A549 treated with AZD9567 at 1 μM for 4 hours (cell line): ENCODE results near the gene IER2. TPM values are rescaled to one million over a fixed set of nuclear protein-coding genes. Genes with fewer than 3 reads are reported as not detected.

Experiments used
- total RNA-seq: library from RNA; stranded (reverse); fragments of 200-300 nt; extraction: Qiagen RNA extraction; gene quantifications from 5 replicates; pipeline ENCODE4 v1.2.3, GENCODE V29; 2022; ENCODE audit not compliant: insufficient read depth

The IER2 gene, protein sequence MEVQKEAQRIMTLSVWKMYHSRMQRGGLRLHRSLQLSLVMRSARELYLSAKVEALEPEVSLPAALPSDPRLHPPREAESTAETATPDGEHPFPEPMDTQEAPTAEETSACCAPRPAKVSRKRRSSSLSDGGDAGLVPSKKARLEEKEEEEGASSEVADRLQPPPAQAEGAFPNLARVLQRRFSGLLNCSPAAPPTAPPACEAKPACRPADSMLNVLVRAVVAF
- 38.5 to 59.3 TPM (median 49.4 TPM) in 5 replicates for total RNA-seq

DNA sequence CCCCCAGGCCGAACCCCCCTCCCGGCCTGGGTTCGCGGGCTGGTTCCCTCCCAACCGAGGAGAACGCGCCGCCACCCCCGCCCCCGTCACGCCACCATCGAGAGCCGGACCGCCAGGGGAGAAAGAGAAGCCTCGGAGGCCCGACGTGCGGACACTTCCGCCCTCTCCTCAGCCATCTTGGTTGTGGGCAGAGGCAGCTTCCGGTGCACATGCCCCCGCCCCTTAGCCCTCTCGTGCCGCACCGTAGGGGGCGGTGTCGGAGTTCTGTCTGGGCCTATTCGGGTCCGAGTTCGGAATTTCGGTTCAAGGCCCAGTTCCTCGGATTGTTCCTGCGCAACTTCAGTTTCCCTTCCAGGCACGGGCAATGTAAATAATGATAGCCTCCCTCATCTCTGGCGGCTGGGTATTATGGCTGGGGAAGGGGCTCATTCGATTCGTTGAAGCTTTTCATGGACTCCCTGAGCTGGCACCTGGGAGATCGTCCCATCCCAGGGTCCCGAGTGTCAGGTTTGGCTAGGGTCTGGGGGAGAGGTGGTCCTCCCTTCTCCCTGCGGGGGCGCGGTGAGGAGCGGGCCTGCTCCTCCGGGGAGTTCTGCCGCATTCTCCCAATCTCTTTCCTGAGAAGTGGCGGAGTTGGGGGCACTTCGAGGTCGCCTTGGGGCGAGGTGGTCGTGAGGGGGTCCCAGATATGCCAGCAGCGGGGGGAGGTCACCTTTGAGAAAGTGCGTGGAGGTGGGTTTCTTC, at the start of gene IER2, which contains the start of gene STX10:
Gene IER2, plus strand, starts transcription at position 225 of the 744 bp plus-strand sequence. CDS start 2,776 bp downstream, outside the sequence.
Gene STX10, minus strand, starts transcription at position 189 of the 744 bp plus-strand sequence. CDS start 202 bp downstream, outside the sequence.

DNA sequence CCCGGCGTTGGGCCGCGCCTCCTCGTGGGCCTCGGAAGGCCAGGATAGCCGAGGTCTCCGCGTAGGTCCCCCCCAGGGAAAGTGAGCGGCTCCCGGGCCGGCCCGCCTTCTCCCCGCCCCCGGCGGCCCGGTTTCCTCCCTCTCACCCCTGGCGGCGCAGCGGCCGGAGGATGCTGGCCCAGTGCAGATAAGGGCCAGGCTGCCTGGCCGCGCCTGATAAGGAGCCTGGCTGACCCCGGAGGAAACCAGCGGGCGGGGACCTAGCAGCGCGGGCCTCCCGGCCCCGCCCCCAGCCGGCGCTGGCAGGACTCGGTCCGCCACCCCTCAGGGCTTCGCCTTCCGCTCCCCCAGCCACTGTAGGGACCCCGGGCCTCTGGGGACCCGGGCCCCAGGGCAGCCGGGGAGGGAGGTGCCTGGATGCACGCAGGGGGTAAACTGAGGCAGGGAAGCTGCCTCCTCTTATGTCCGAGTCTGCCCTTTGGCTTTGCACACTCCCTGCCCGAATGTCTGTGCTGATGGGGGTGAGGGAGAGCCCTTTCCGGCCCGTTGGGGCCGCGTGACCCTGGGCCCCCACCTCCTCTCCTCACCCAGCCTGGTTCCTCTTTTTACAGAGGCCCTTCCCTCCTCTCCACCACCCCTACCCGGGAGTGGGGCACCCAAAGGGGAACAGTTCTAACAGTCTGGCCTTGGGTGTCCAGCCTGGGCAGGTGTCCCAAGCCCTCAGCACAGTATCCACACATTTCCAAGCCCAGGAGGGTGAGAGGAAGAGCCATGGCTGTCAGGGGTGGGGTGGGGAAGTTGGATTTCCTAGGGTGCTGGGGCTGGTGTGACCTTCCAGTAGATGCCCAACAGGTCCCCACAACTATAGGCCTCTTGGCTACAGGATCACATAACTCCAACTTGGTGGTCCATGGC, 47.3 kb upstream of the IER2 start, which contains the start of gene LYL1:
Gene LYL1, minus strand, starts transcription at position 193 of the 915 bp plus-strand sequence. CDS start 1,687 bp downstream, outside the sequence.

DNA sequence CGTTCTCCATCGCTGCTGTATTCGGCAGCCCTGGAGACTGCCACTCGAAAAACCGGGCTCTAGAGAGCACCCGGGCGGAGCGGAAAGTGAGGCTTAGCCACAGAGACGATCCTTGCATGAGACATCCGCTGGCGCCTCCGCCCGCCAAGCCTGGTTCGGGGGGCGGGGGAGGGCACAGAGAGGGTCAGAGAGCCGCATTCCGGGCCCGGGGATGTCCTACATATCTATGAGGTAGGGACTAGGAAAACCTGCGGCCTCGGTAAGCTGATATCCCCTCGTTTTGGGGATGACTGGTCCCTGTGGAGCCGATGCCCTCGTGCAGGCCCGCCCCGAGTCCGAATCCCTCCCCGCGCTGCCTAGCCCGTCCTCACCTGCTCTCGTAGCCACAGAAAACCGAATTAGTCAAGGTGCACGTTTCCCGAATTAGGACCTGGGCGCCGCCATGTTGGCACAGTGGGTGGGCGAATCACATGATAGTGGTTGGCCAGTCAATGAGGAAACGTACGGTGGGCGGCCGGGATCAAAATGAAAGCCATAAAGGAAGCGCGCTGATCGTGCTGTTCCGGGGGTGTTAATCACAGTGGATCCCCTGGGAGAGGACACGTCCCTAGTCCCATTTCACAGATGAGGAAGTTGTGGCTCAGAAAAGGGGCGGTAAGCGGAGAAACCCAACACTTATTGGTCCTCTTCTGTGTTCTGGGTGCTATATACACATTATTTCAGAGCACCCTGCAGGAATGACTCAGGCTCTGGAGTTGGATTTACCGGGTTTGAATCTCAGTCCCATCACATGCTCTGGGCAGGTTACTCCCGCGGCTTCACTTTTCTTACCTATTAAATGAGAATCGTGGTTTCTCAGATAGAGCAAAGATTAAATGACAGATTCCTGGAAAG, 33.7 kb upstream of the IER2 start, which contains the start of gene TRMT1:
Gene TRMT1, minus strand, starts transcription at position 459 of the 894 bp plus-strand sequence. Its CDS starts 341 bp downstream, at position 118.

DNA sequence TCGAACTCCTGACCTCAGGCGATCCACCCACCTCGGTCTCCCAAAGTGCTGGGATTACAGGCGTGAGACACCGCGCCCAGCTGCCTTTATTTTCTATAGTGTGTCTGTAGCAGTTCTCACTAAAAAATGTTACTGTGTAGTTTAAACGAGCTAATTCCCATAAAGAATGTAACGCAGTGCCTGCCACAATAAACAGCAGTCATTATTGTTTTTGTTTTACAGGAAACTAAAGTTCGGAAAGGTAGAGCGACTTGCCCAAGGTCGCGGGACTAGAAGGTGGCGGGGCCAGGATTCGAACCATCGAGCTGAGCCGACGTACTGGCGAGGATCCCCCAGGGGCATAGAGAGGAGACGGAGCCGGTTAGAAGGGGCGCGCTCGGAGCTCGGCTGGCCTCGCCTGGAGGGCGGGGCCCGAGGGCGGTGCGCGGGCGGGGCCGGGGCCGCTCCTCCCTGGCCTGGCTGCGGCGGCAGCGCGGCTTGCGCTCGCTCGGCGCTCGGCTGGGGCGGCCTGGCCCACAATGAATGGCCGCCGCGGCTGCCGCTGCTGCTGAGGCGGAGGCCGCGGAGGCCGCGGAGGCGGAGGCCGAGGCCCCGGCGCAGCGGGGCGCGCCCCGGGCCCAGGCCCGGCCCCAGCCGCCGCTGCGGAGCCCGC, 32.3 kb upstream of the IER2 start, which contains the start of gene NACC1:
Gene NACC1, plus strand, starts transcription at position 493 of the 652 bp plus-strand sequence. CDS start 16,944 bp downstream, outside the sequence.

Other genes starting within 250 kb of the IER2 start
- 0.25 to 1.8 TPM (median 0.42 TPM) in 5 replicates for gene SYCE2, start 231.1 kb upstream of the IER2 start, total RNA-seq
- gene FARSA, start 216.7 kb upstream of the IER2 start, total RNA-seq: 60.5 to 80.0 TPM (median 74.4 TPM) in 5 replicates
- gene CALR, start 211.8 kb upstream of the IER2 start, total RNA-seq: 481 to 566 TPM (median 518 TPM) in 5 replicates
- 73.1 to 82.3 TPM (median 81.9 TPM) in 5 replicates for gene RAD23A, start 204.5 kb upstream of the IER2 start, total RNA-seq
- gene GADD45GIP1, start 193.2 kb upstream of the IER2 start, total RNA-seq: 20.6 to 55.7 TPM (median 51.6 TPM) in 5 replicates
- 0.03 to 0.07 TPM (median 0.06 TPM) in 3 of 5 replicates, not detected in the others for gene DAND5, start 180.8 kb upstream of the IER2 start, total RNA-seq
- 3.6 to 4.3 TPM (median 3.8 TPM) in 5 replicates for gene NFIX, start 154.9 kb upstream of the IER2 start, total RNA-seq
- 0.56 to 0.92 TPM (median 0.70 TPM) in 4 of 5 replicates, not detected in the other for gene LYL1, start 47.6 kb upstream of the IER2 start, total RNA-seq
- gene TRMT1, start 33.7 kb upstream of the IER2 start, total RNA-seq: 34.6 to 44.3 TPM (median 38.0 TPM) in 5 replicates
- 33.2 to 43.4 TPM (median 39.4 TPM) in 5 replicates for gene NACC1, start 32.1 kb upstream of the IER2 start, total RNA-seq
- gene STX10, start within 50 bp of the IER2 start, total RNA-seq: 48.0 to 53.3 TPM (median 52.4 TPM) in 5 replicates